HG03139 (cell line): ENCODE data around the gene BAG3.
A peak's percentile ranks its signal among the peaks of the same experiment; 100 is the strongest.

Source experiments
- ATAC-seq: cut with Tn5 transposase; IDR thresholded peaks from one replicate; pipeline ENCODE4 v1.9.1; 2021; ENCODE audit not compliant: unreplicated experiment

Gene BAG3

GRCh38 chr10:119665901-119666708 is 14.9 kb downstream of the BAG3 start:
- no peak for ATAC-seq

DNA sequence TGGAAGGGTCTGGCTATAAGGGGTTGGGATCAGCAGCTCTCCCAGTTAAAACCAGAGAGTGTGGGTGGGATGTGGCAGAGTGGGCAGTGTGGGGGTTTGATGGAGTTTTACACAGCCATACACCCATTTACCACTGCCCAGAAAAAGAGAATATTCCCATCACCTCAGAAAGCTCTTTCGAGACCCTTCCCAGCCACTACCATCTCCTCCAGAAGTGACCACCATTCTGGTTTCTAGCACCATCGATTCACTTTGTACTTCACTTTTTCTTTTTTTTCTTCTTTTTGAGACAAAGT is 15.5 kb downstream of the BAG3 start:
- ATAC-seq = no peak

- no peak for ATAC-seq
Measured at GRCh38 chr10:119667562-119668328, 16.6 kb downstream of the BAG3 start.

GRCh38 chr10:119668461-119668860 is 17.3 kb downstream of the BAG3 start:
- no peak for ATAC-seq

DNA sequence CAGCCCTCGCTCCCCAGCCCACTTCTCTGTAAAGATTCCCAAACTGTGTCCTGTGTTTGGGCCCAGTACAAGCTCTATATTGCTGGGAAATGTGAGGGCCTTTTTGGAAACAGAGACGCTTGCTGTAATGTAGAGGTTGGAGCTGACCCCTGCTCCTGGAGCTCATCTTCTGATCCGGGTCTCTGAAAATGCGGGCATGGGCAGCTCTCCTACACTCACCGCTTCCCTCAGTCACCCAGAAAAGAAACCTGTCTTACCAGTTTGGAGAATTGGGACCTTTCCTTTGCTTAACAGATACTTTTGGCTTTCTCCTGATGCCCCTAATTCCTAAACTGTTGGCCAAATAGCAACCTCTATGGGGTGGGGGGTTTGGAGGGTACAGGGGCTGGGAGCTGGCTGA is 18.2 kb downstream of the BAG3 start:
- no peak for ATAC-seq

- ATAC-seq = no peak
Measured at GRCh38 chr10:119669975-119670640, 18.9 kb downstream of the BAG3 start.

GRCh38 chr10:119670717-119671116 is 19.5 kb downstream of the BAG3 start:
- ATAC-seq = no peak

DNA sequence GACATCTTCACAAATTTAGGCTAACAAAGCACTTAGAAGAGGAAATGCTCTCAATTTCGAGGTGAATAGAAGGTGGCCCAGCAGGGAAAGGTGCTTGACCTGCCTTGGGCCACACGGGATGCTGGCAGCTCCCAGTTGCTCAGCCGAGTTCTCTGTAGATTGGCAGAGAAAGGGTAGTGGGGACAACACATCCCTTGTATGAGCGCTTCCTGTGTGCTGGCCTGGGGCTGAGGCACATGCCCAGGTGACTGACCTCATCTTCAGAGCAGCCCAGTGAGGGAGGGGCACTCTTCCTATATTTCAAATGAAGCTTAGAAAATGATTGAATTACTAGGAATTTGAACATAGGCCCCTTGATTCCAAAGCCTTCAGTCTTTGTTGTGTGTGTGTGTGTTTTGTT is 20.2 kb downstream of the BAG3 start:
- ATAC-seq = no peak

DNA sequence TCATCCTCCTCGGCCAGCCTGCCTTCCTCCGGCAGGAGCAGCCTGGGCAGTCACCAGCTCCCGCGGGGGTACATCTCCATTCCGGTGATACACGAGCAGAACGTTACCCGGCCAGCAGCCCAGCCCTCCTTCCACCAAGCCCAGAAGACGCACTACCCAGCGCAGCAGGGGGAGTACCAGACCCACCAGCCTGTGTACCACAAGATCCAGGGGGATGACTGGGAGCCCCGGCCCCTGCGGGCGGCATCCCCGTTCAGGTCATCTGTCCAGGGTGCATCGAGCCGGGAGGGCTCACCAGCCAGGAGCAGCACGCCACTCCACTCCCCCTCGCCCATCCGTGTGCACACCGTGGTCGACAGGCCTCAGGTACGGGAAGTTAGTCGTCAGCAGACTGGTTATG is 21.1 kb downstream of the BAG3 start:
- ATAC-seq = no peak

GRCh38 chr10:119673271-119673670 is 22.1 kb downstream of the BAG3 start:
- no peak for ATAC-seq

DNA sequence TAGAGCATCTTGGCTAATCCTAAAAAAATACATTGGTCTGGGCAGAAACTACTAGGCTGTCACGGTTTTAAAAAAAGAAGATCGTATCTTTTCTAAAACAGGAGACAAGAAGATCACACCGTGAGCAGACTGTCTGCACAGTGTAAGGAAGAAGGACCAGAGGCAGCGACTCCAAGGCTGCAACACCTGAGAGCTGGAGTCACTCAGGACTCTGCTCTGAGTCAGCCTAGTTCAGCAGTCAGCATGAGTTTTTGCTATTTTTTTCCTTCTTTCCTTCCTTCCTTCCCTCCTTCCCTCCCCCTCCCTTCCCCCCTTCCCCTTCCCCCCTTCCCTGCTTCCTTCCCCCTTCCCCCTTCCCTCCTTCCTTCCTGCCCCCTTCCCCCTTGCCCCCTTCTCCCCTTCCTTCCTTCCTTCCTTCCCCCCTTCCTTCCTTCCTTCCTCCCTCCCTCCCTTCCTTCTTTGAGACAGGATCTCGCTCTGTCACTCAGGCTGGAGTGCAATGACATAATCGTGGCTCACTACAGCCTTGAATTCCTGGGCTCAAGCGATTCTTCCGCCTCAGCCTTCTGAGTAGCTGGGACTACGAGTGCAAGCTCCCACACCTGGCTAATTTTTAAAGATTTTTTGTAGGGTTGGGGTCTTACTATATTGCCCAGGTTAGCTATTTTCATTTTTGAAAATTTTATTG is 24.4 kb downstream of the BAG3 start:
- ATAC-seq = no peak

GRCh38 chr10:119677126-119677525 is 25.9 kb downstream of the BAG3 start:
- no peak for ATAC-seq

DNA sequence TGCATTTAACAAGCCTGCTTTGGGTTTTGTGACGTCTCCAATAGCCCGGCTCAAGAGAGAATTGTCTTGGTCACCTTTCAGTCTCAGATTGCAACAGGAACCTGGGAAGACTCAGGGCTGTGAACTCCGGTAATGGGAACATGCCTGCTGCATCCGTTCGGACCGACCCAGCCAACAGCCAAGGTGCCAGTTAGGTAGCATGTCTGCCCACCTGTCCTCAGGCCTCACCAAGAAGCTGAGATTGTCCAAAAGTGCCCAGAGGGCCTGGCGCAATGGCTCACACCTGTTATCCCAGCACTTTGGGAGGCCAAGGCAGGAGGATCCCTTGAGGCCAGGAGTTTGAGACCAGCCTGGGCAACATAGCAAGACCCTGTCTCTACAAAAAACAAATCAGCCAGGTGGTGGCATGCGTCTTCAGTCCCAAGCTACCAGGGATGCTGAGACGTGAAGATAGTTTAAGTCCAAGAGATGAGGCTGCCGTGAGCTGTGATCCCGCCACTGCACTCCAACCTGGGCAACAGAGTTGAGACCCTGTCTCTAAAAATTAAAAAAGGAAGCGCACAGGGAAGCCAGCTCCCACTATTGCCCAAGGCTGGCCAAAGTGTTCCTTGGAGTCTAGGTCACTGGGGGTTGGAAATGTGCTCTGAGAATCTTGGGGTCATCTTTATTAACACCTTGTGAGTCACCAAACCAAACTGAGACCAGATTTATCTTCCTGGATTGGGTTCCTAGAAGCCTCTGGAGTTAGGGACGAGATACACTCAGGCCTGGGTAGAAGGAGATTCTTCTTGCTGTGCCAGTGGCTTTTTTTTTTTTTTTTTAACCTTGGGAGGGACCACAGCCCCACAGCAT is 26.9 kb downstream of the BAG3 start:
- no peak for ATAC-seq

DNA sequence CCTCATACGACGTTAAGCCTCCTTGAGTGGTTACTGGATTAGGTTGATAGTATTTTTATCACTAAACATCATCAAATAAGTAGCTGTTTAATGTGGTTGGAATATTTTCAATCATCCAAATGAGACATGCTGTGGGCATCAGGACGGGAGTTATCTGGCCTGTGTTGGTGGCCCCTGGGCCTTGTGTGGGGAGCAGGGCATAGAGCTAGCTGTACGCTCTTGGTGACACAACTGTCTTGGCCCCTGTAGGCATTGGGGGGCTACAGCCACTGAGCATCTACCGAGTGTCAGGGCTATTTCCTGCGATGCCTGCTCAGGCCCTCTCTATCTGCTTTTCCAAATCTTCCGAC is 28.3 kb downstream of the BAG3 start:
- no peak for ATAC-seq

- ATAC-seq = no peak
Measured at GRCh38 chr10:119680050-119680449, 28.9 kb downstream of the BAG3 start.

- ATAC-seq = no peak
Measured at GRCh38 chr10:119680650-119681081, 29.5 kb downstream of the BAG3 start.

- peak; percentile 69 for ATAC-seq
Measured at GRCh38 chr10:119686465-119687191, 35.4 kb downstream of the BAG3 start.

- no peak for ATAC-seq
Measured at GRCh38 chr10:119687192-119688032, 36.2 kb downstream of the BAG3 start.

DNA sequence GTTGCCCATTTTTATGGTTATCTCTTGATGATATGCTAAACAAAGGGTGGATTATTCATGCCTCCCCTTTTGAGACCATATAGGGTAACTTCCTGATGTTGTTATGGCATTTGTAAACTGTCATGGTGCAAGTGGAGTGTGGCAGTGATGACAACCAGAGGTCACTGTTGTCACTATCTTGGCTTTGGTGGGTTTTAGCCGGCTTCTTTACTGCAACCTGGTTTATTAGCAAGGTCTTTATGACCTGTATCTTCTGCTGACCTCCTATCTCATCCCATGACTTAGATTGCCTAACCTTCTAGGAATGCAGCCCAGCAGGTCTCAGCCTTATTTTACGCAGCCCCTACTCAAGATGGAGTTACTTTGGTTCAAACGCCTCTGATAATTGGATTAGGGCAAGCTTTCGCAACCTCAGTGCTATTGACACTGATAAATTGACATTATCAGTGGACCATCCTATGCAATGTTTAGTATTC is 36.9 kb downstream of the BAG3 start:
- ATAC-seq = no peak
